CD4-positive, alpha-beta T cell treated with Interleukin-2 at 100 ng/mL for 4 hours (primary cell): ENCODE data around the gene KRTAP19-8.
A peak's percentile ranks its signal among the peaks of the same experiment; 100 is the strongest.

Experiments used
- DNase-seq: peaks from one replicate; pipeline ENCODE4 v3.0.0-alpha.2; 2020; ENCODE audit warnings: low spot score

KRTAP19-8 gene

GRCh38 chr21:31012133-31013089, 25.9 kb downstream of the KRTAP19-8 start:
- no peak for DNase-seq

- DNase-seq, result peak; percentile 40
These were observed 26.9 kb downstream of the KRTAP19-8 start for GRCh38 chr21:31011412-31011811.

- DNase-seq, result no peak
These were observed 29.9 kb downstream of the KRTAP19-8 start for GRCh38 chr21:31008355-31008754.

- DNase-seq, result no peak
These were observed 33.3 kb downstream of the KRTAP19-8 start for GRCh38 chr21:31005019-31005418.

GRCh38 chr21:31003471-31003870, 34.8 kb downstream of the KRTAP19-8 start:
- DNase-seq, result no peak

GRCh38 chr21:30997541-30997940, 40.7 kb downstream of the KRTAP19-8 start:
- DNase-seq, result no peak

- DNase-seq, result no peak
These were observed 41.5 kb downstream of the KRTAP19-8 start for GRCh38 chr21:30996728-30997127.

- no peak for DNase-seq
These were observed 43.3 kb downstream of the KRTAP19-8 start for GRCh38 chr21:30994932-30995331.

GRCh38 chr21:30990514-30991262, 47.6 kb downstream of the KRTAP19-8 start:
- no peak for DNase-seq

GRCh38 chr21:30988706-30989105, 49.6 kb downstream of the KRTAP19-8 start:
- DNase-seq, result no peak
